ENCODE measurements around the gene IL18RAP.

GRCh38 chr2:102421890-102422759 is 835 bp upstream of the IL18RAP start:
- TF ChIP-seq CTCF (IDR thresholded peaks at IDR 0.05; ENCODE audit: poor library complexity, severe bottlenecking) = no peak
- TF ChIP-seq EP300 (conservative IDR thresholded peaks at IDR 0.05; ENCODE audit: poor library complexity, severe bottlenecking) = no peak
- TF ChIP-seq POLR2AphosphoS5 (IDR thresholded peaks at IDR 0.05) = no peak
- no peak for TF ChIP-seq EZH2 (IDR thresholded peaks at IDR 0.05; ENCODE audit: borderline replicate concordance, insufficient read depth, low read length, poor library complexity, severe bottlenecking)
- no peak for TF ChIP-seq SMC3 (conservative IDR thresholded peaks at IDR 0.05; ENCODE audit: poor library complexity)
- TF ChIP-seq MXI1 (conservative IDR thresholded peaks at IDR 0.05; ENCODE audit: poor library complexity, severe bottlenecking) = no peak
- TF ChIP-seq RAD21 (conservative IDR thresholded peaks at IDR 0.05) = no peak
- no peak for TF ChIP-seq REST (IDR thresholded peaks at IDR 0.05; ENCODE audit: borderline replicate concordance)

Measured in neural cell (in vitro differentiated cells).